Smooth muscle cell of trachea (primary cell): ENCODE results near the gene TEFM. TPM values are rescaled to one million over a fixed set of nuclear protein-coding genes. Genes with fewer than 3 reads are reported as not detected.

Source experiments
- total RNA-seq: library from RNA; depleted of rRNA; stranded (reverse); fragments of >200 nt; gene quantifications from 2 replicates; pipeline ENCODE4 v1.2.1, GENCODE V29; 2014

Gene TEFM
- total RNA-seq: 7.8 and 14.7 TPM in 2 replicates

DNA sequence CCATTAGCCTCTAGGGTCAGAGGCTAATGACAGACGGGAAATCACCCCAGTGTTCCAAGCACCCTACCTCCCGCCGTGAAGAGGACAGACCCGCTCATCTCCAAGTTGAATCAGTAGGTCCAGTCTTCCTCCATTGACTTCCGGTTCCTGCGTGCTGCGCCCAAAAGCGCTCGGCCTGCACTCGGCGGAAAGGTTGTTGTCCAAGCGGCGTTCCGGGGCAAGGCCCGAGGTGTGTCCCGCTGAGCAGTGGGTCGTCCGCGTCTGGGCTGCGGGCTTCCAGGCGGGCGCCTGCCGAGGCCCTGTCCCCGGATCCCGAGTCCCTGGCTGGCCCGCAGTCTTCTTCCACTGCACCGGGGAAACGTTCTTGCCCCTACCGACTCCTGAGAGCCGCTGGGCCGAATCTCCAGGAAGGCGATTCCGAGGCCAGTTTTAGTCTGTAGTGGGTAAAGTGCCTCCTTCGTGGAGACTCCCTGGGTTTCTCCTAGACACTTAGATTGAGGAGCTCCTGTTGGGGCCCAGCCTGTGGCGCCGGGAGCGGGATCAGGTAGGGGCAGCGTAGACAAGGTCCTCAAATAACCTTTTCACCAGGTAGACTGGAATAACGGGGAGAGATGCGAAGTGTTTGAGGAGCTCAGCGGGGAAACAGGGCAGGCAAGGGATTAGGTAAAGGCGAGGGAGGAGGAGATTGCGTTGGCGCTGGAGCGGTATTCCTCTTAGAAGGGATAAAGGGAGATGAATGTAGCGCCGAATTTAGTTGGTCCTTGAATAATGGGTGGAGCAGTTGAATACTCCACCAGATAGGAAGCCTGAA lies at the start of gene TEFM:
TEFM (minus strand) TSS at position 138 of the 811 bp plus-strand sequence; CDS start at position 98, 40 bp downstream.

GRCh38 chr17:30921544-30922196 lies 15.6 kb upstream of the TEFM start, which contains the start of gene ADAP2:
TSS of gene ADAP2 (plus strand) at chr17:30921945. CDS start at chr17:30922015, 70 bp downstream.

Other genes starting within 250 kb of the TEFM start
- gene CRLF3, start 81.5 kb downstream of the TEFM start, total RNA-seq: 11.7 and 19.1 TPM in 2 replicates
- 0.50 and 3.2 TPM in 2 replicates for gene ATAD5, start 74.3 kb downstream of the TEFM start, total RNA-seq
- 4.1 and 4.5 TPM in 2 replicates for gene ADAP2, start 15.7 kb upstream of the TEFM start, total RNA-seq
- gene RNF135, start 64.8 kb upstream of the TEFM start, total RNA-seq: 11.9 and 26.1 TPM in 2 replicates
- gene NF1, start 188.7 kb upstream of the TEFM start, total RNA-seq: 65.3 and 88.4 TPM in 2 replicates